ENCODE measurements around the gene CFAP61.

DNA sequence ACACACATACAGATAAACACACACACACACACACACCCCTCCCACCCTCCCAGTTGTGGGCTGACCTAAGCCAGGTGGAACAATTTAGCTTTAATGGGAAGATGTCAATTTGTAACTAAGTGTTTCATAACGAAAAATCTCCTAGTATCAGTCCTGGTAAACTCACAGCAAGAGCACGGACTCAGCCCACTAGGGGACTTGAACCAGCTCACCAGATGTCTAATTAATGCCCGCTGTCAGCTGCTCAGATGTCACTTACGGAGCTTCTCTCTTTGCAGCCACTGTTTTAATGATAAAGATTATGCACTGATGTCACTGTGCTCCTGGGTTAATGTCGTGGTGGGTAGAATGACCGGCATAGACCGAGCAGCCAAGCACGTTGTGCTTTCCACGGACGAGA is 199.0 kb downstream of the CFAP61 start:
- TF ChIP-seq, protein P1, sequence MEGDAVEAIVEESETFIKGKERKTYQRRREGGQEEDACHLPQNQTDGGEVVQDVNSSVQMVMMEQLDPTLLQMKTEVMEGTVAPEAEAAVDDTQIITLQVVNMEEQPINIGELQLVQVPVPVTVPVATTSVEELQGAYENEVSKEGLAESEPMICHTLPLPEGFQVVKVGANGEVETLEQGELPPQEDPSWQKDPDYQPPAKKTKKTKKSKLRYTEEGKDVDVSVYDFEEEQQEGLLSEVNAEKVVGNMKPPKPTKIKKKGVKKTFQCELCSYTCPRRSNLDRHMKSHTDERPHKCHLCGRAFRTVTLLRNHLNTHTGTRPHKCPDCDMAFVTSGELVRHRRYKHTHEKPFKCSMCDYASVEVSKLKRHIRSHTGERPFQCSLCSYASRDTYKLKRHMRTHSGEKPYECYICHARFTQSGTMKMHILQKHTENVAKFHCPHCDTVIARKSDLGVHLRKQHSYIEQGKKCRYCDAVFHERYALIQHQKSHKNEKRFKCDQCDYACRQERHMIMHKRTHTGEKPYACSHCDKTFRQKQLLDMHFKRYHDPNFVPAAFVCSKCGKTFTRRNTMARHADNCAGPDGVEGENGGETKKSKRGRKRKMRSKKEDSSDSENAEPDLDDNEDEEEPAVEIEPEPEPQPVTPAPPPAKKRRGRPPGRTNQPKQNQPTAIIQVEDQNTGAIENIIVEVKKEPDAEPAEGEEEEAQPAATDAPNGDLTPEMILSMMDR (IDR thresholded peaks at IDR 0.05), result no peak
- no peak for TF ChIP-seq POLR2A (IDR thresholded peaks at IDR 0.05)

Data from thyroid gland (tissue), 4 donors.